Measurements from ENCODE around the gene FAM43B. TPM values are rescaled to one million over a fixed set of nuclear protein-coding genes. Genes with fewer than 3 reads are reported as not detected.
A peak's percentile ranks its signal among the peaks of the same experiment; 100 is the strongest.
"Not testable (repeated sequence)": the region's sequence is repeated elsewhere in the genome, so short reads cannot be mapped to it uniquely, and the experiment has no call there.

The FAM43B gene
- total RNA-seq, 2 experiments from 2014 or later, result not detected

- Histone ChIP-seq H3K36me3 (ENCODE audit: insufficient read depth, low read length) (peaks cover 11% of the 10 kb centered on the region; the same call in 1 of the 2 replicates), H3K4me3 (ENCODE audit: low read depth, low read length, poor library complexity, severe bottlenecking) (peak overlapping the region; percentile 97), H3K9me3 (ENCODE audit: low read length) (no peaks in the 10 kb centered on the region), H3K4me1 (ENCODE audit: insufficient read depth, low read length, poor library complexity, severe bottlenecking) (peaks cover 46% of the 10 kb centered on the region), H3K9me2 (ENCODE audit: insufficient read depth, low read length) (no peaks in the 10 kb centered on the region; the same call in 1 of the 2 replicates), H3K4me2 (ENCODE audit: low read length) (peak overlapping the region; percentile 81), H3K79me2 (ENCODE audit: insufficient read depth, low read depth, low read length) (peaks cover 42% of the 10 kb centered on the region), H2AFZ (ENCODE audit: low read length) (peak overlapping the region; percentile 94), H3K27ac (ENCODE audit: low read depth, low read length, poor library complexity, severe bottlenecking) (no peak overlapping the region), H4K20me1 (ENCODE audit: insufficient read depth, low read length) (no peaks in the 10 kb centered on the region)
- ChIA-PET CTCF (ENCODE audit: unreplicated experiment) (interaction anchor here (0.6 kb wide), 1 partner anchor 187 kb away, joined by 3 read pairs; no protein-coding TSS in a partner anchor), POLR2A (interaction anchor here (0.7 to 1.5 kb wide), 3 partner anchors 75 to 295 kb away, joined by 3 to 4 read pairs (median 3); no protein-coding TSS in a partner anchor)
- DNase-seq (ENCODE audit: low spot score), result no peak
- BruUV-seq (replicated peaks), result TSS peak; percentile 95
- intact Hi-C loops (cut with micrococcal nuclease; ENCODE audit: unreplicated experiment), result no loop called here
- no peak for TF ChIP-seq CTCF (conservative IDR thresholded peaks at IDR 0.05; ENCODE audit: low read length)
- TF ChIP-seq EZH2phosphoT487 (IDR thresholded peaks at IDR 0.05; ENCODE audit: borderline replicate concordance, low read depth, low read length), result no peak
These were observed 44.0 kb upstream of the FAM43B start for GRCh38 chr1:20508411-20508771.

- H3K4me2 ChIP-seq (ENCODE audit: low read length), result peak overlapping the region; percentile 57
- TF ChIP-seq CTCF (conservative IDR thresholded peaks at IDR 0.05; ENCODE audit: low read length) (peak; percentile 21; the same call in 1 of the 2 replicates), EZH2phosphoT487 (IDR thresholded peaks at IDR 0.05; ENCODE audit: borderline replicate concordance, low read depth, low read length) (no peak)
- peaks cover 37% of the 10 kb centered on the region for H3K4me1 ChIP-seq (ENCODE audit: insufficient read depth, low read length, poor library complexity, severe bottlenecking)
- H3K9me3 ChIP-seq (ENCODE audit: low read length), result no peaks in the 10 kb centered on the region
- ChIA-PET POLR2A (interaction anchor here (0.6 kb wide), 1 partner anchor 249 kb away, joined by 3 read pairs; no protein-coding TSS in a partner anchor), CTCF (ENCODE audit: unreplicated experiment) (no interaction called here)
- BruUV-seq (replicated peaks), result no TSS peak
- no peak overlapping the region for H3K4me3 ChIP-seq (ENCODE audit: low read depth, low read length, poor library complexity, severe bottlenecking)
- DNase-seq (ENCODE audit: low spot score), result peak; percentile 80
- H3K9me2 ChIP-seq (ENCODE audit: insufficient read depth, low read length), result no peaks in the 10 kb centered on the region; the same call in 1 of the 2 replicates
- no peaks in the 10 kb centered on the region for H3K36me3 ChIP-seq (ENCODE audit: insufficient read depth, low read length)
- peak overlapping the region; percentile 46 for H3K27ac ChIP-seq (ENCODE audit: low read depth, low read length, poor library complexity, severe bottlenecking)
- H2AFZ ChIP-seq (ENCODE audit: low read length), result peak overlapping the region; percentile 28; the same call in 1 of the 2 replicates
- H4K20me1 ChIP-seq (ENCODE audit: insufficient read depth, low read length), result no peaks in the 10 kb centered on the region
- intact Hi-C loops (cut with micrococcal nuclease; ENCODE audit: unreplicated experiment), result no loop called here
- H3K79me2 ChIP-seq (ENCODE audit: insufficient read depth, low read depth, low read length), result peaks cover 11% of the 10 kb centered on the region; the same call in 1 of the 2 replicates
These were observed 40.6 kb upstream of the FAM43B start for GRCh38 chr1:20511518-20512428.

GRCh38 chr1:20519609-20520262 lies 32.6 kb upstream of the FAM43B start:
- H3K9me2 ChIP-seq (ENCODE audit: insufficient read depth, low read length); BruUV-seq (replicated peaks); H3K79me2 ChIP-seq (ENCODE audit: insufficient read depth, low read depth, low read length); H3K4me3 ChIP-seq (ENCODE audit: low read depth, low read length, poor library complexity, severe bottlenecking); H3K9me3 ChIP-seq (ENCODE audit: low read length); CTCF ChIA-PET (ENCODE audit: unreplicated experiment); POLR2A ChIA-PET; DNase-seq (ENCODE audit: low spot score); H3K4me1 ChIP-seq (ENCODE audit: insufficient read depth, low read length, poor library complexity, severe bottlenecking); intact Hi-C loops (cut with micrococcal nuclease; ENCODE audit: unreplicated experiment); H3K36me3 ChIP-seq (ENCODE audit: insufficient read depth, low read length); H3K27ac ChIP-seq (ENCODE audit: low read depth, low read length, poor library complexity, severe bottlenecking); H3K4me2 ChIP-seq (ENCODE audit: low read length); H4K20me1 ChIP-seq (ENCODE audit: insufficient read depth, low read length): not testable (repeated sequence)
- H2AFZ ChIP-seq (ENCODE audit: low read length), result peak overlapping the region; percentile 62; the same call in 1 of the 2 replicates

Measured in OCI-LY7 (cell line).